Stimulated activated CD8-positive, alpha-beta memory T cell treated with anti-CD3 and anti-CD28 coated beads, Interleukin-15, amount 100 ng/mL, for 24 hours (primary cell): ENCODE measurements around the gene SMCO4.
"Not testable (repeated sequence)": the region's sequence is repeated elsewhere in the genome, so short reads cannot be mapped to it uniquely, and the experiment has no call there.

Experiments used
- DNase-seq: peaks from one replicate; pipeline ENCODE4 v3.0.0-alpha.2; 2020; ENCODE audit warnings: low read depth

SMCO4 gene

DNA sequence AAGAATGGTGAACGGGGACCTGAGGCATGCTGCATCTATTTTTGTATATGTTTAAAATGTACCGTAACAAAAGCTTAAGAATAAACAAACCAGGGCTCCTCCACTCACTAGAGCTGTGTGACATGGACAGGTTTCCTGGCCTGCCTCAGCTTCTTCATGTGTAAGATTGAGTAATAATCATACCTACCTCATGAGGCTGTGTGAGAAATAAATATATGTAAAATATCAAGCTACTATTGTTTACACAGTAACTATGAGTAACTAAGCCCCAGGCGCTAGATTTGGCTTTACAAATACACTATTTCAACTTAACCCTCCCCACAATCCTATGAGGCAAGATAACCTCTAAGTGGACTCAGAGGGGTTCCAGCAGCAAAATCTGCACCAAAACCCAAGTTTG, 66.4 kb downstream of the SMCO4 start:
- no peak for DNase-seq

GRCh38 chr11:93474123-93474522, 69.1 kb downstream of the SMCO4 start:
- no peak for DNase-seq

DNA sequence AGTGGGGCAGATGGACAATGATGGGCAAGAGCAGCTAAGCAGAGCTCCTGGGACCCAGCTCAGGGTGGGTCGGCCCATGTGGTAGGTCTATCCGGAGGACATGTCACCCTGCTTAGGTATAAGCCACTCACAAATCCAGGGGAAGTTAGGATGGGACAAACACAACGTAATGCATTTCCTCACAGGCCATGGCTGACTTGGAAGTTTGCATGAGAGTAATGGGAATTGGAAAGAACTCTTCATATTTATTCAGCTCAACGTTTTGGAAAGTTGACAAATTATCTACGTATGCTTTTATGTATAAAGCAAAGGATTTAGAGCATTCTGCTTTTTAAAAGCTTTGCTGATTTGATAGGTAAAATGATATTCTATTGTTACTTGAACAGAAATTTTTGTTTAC, 74.9 kb downstream of the SMCO4 start:
- DNase-seq, result no peak

DNA sequence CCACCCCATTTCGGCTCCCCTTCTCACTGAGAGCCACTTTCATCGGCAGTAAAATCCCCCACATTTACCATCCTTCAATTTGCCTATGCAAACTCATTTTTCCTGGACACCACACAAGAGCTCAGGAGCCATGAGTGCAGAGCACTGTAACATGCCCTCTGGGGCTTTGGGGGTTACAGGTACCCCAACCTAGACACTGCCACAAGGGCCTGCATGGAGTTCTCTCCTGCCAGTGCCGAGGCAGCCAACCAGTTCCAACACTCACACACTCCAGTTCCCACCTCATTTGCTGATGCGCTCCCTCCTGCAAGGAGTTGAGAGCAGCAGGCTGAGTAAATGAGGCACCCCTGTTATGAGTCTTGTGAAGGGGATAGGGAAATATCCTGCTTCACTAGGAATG, 76.1 kb downstream of the SMCO4 start:
- no peak for DNase-seq

- no peak for DNase-seq
Observed at GRCh38 chr11:93464927-93465540, 78.2 kb downstream of the SMCO4 start.

DNA sequence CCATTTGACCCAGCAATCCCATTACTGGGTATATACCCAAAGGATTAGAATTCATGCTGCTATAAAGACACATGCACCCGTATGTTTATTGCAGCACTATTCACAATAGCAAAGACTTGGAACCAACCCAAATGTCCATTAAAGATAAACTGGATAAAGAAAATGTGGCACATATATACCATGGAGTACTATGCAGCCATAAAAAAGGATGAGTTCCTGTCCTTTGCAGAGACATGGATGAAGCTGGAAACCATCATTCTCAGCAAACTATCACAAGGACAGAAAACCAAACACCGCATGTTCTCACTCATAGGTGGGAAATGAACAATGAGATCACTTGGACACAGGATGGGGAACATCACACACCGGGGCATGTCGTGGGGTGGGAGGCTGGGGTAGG, 79.5 kb downstream of the SMCO4 start:
- DNase-seq, result not testable (repeated sequence)

DNA sequence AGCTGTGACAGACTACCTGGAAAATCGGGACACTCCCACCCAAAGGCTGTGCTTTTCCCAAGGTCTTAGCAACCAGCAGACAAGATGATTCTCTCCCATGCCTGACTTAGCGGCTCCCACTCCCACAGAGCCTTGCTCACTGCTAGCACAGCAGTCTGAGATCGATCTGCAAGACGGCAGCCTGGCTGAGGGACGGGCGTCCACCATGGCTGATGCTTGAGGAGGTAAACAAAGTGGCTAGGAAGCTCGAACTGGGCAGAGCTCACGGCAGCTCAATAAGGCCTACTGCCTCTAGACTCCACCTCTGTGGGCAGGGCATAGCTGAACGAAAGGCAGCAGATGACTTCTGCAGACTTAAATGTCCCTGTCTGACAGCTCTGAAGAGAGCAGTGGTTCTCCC, 84.9 kb downstream of the SMCO4 start:
- no peak for DNase-seq

DNA sequence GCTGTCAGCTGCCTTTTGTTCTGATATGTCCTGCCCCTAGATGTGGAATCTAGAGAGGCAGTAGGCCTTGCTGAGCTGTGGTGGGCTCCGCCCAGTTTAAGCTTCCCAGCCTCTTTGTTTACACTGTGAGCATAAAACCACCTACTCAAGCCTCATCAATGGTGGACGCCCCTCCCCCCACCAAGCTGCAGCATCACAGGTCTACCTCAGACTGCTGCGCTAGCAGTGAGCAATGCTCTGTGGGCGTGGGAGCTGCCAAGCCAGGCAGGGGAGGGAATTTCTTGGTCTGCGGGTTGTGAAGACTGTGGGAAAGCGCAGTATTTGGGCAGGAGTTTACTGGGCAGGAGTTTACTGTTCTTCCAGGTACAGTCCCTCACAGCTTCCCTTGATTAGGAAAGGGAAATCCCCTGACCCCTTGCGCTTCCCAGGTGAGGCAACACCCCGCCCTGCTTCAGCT, 98.5 kb downstream of the SMCO4 start:
- DNase-seq, result no peak

- not testable (repeated sequence) for DNase-seq
Observed at GRCh38 chr11:93443232-93443631, 100.0 kb downstream of the SMCO4 start.

GRCh38 chr11:93432247-93432646, 110.9 kb downstream of the SMCO4 start:
- DNase-seq, result no peak
